Neural progenitor cell (in vitro differentiated cells): ENCODE data around the gene DDX56. TPM values are rescaled to one million over a fixed set of nuclear protein-coding genes. Genes with fewer than 3 reads are reported as not detected.

Source experiments
- DNase-seq: peaks from one replicate; pipeline ENCODE4 v3.0.0-alpha.2; 2016; ENCODE audit warnings: low spot score
- H2AFZ ChIP-seq: fragments of 200-600 bp; sonication (generic); replicated peaks from 2 replicates; pipeline ENCODE4 v1.6.1; 2016; ENCODE audit warnings: antibody characterized with exemption
- H3F3A ChIP-seq: fragments of 200-600 bp; sonication (generic); 2 replicates; pipeline ENCODE4 v1.6.1; 2016; ENCODE audit warnings: antibody characterized with exemption, low read depth
- H3K27ac ChIP-seq: fragments of 200-600 bp; sonication (generic); 2 replicates; pipeline ENCODE4 v1.5.1; 2016; ENCODE audit warnings: mild to moderate bottlenecking
- H3K27me3 ChIP-seq: fragments of 200-600 bp; sonication (generic); 2 replicates; pipeline ENCODE4 v1.6.1; 2016; ENCODE audit warnings: mild to moderate bottlenecking, moderate library complexity
- H3K36me3 ChIP-seq: fragments of 200-600 bp; sonication (generic); 2 replicates; pipeline ENCODE4 v1.5.1; 2016
- H3K4me1 ChIP-seq: fragments of 200-600 bp; sonication (generic); 2 replicates; pipeline ENCODE4 v1.6.1; 2016; ENCODE audit warnings: mixed run types
- H3K4me2 ChIP-seq: fragments of 200-600 bp; sonication (generic); 2 replicates; pipeline ENCODE4 v1.6.1; 2016
- H3K4me3 ChIP-seq: fragments of 200-600 bp; sonication (generic); 2 replicates; pipeline ENCODE4 v1.5.1; 2016
- H3K79me2 ChIP-seq: fragments of 200-600 bp; sonication (generic); 2 replicates; pipeline ENCODE4 v1.6.1; 2016; ENCODE audit warnings: low read depth
- H3K9ac ChIP-seq: fragments of 200-600 bp; sonication (generic); 2 replicates; pipeline ENCODE4 v1.6.1; 2016
- H3K9me3 ChIP-seq: fragments of 200-600 bp; sonication (generic); 2 replicates; pipeline ENCODE4 v1.5.1; 2016; ENCODE audit warnings: low read depth
- H4K20me1 ChIP-seq: fragments of 200-600 bp; sonication (generic); 2 replicates; pipeline ENCODE4 v1.6.1; 2016; ENCODE audit warnings: low read depth
- H3K27ac Mint-ChIP-seq: 3 replicates; pipeline ENCODE4 v1.8.0; 2021; ENCODE audit warnings: mixed read lengths
- H3K27me3 Mint-ChIP-seq: 2 replicates; pipeline ENCODE4 v1.8.0; 2022; ENCODE audit warnings: low read depth, mild to moderate bottlenecking, inconsistent platforms, moderate library complexity, mixed read lengths; ENCODE audit not compliant: insufficient read depth
- H3K36me3 Mint-ChIP-seq: 3 replicates; pipeline ENCODE4 v1.8.0; 2021; ENCODE audit warnings: mixed read lengths
- H3K4me1 Mint-ChIP-seq: 3 replicates; pipeline ENCODE4 v1.8.0; 2021; ENCODE audit warnings: mixed read lengths
- H3K4me3 Mint-ChIP-seq: 3 replicates; pipeline ENCODE4 v1.8.0; 2021; ENCODE audit warnings: mild to moderate bottlenecking, moderate library complexity, mixed read lengths
- H3K9me3 Mint-ChIP-seq: 3 replicates; pipeline ENCODE4 v1.8.0; 2020; ENCODE audit warnings: mixed read lengths
- EZH2 ChIP-seq: fragments of 200-600 bp; sonication (generic); IDR thresholded peaks from 2 replicates; pipeline ENCODE4 v1.6.1; 2017; ENCODE audit warnings: antibody characterized with exemption, mild to moderate bottlenecking, moderate library complexity
- EZH2phosphoT487 ChIP-seq: fragments of 200-600 bp; sonication (generic); IDR thresholded peaks from 2 replicates; pipeline ENCODE4 v1.6.1; 2017; ENCODE audit warnings: antibody characterized with exemption
- total RNA-seq: library from RNA; depleted of rRNA; stranded (reverse); fragments of >200 nt; gene quantifications from 2 replicates; pipeline ENCODE4 v1.2.3, GENCODE V29; 2015; ENCODE audit warnings: low replicate concordance
- TF ChIP-seq, protein P1 (sequence below): fragments of 200-600 bp; sonication (generic); IDR thresholded peaks from 2 replicates; pipeline ENCODE4 v1.5.1; 2017; ENCODE audit warnings: antibody characterized with exemption, mild to moderate bottlenecking

Gene DDX56
- total RNA-seq, 1 donor from 2014 or later = 67.5 TPM

DNA sequence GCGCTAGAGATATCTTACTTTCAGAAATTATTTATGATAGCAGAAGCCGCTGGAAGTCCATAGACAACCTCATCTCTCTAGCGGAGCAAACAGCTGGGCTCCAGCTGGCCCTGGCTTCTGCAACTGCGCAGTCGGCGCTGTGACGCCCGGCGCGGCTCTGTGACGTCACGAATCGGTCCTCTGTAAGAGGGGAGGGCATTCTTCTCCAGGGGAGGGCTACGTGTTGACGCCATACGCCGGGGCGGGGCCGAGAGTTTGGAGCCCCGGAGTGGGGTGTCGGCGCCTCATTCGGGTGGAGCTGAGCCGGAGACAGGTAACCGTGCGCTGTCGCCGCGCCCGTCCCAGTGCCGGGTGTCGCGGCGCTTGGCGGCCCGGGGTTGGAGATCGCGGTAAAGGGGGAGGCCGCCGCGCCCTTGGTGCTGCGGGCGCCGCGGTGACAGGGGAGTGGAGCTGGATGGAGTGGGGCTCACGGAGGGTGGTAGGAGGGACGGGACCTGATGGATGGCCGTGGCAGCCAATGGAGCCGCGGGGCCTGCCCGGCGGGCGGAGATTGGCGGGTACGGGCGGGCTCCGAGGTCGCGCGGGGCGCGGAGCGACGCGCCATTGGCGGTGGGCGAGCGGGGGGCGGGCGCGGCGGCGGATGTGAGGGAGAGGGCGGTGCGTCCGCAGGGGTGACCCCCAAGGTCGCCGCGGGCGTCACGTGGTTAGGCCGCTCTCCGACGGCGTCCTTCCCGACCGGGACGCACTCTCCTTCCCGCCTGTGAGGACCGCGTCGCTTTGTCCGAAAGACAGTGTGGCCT lies 32.8 kb upstream of the DDX56 start, which contains the start of gene OGDH:
OGDH (plus strand) TSS at position 287 of the 800 bp plus-strand sequence. CDS start 17,717 bp downstream, outside the sequence.
- Mint-ChIP-seq H3K27ac (peak within 1 kb of the TSS; percentile 88), H3K4me1 (peaks cover 17% of the 10 kb centered on the region), H3K4me3 (peak within 1 kb of the TSS; percentile 96), H3K9me3 (peaks cover 3% of the 10 kb centered on the region), H3K36me3 (peaks cover 10% of the 10 kb centered on the region), H3K27me3 (peaks cover 11% of the 10 kb centered on the region)
- Histone ChIP-seq H3K4me2 (peak within 1 kb of the TSS; percentile 98), H3K27me3 (no peaks in the 10 kb centered on the region), H3K27ac (peak within 1 kb of the TSS; percentile 83), H2AFZ (peak within 1 kb of the TSS; percentile 84), H4K20me1 (no peaks in the 10 kb centered on the region), H3K79me2 (peaks cover 46% of the 10 kb centered on the region), H3F3A (peaks cover 14% of the 10 kb centered on the region), H3K4me1 (peaks cover 4% of the 10 kb centered on the region), H3K9ac (peak within 1 kb of the TSS; percentile 74), H3K36me3 (no peaks in the 10 kb centered on the region), H3K4me3 (peak within 1 kb of the TSS; percentile 81), H3K9me3 (no peaks in the 10 kb centered on the region)
- TF ChIP-seq, protein P1, sequence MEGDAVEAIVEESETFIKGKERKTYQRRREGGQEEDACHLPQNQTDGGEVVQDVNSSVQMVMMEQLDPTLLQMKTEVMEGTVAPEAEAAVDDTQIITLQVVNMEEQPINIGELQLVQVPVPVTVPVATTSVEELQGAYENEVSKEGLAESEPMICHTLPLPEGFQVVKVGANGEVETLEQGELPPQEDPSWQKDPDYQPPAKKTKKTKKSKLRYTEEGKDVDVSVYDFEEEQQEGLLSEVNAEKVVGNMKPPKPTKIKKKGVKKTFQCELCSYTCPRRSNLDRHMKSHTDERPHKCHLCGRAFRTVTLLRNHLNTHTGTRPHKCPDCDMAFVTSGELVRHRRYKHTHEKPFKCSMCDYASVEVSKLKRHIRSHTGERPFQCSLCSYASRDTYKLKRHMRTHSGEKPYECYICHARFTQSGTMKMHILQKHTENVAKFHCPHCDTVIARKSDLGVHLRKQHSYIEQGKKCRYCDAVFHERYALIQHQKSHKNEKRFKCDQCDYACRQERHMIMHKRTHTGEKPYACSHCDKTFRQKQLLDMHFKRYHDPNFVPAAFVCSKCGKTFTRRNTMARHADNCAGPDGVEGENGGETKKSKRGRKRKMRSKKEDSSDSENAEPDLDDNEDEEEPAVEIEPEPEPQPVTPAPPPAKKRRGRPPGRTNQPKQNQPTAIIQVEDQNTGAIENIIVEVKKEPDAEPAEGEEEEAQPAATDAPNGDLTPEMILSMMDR = no peak
- TF ChIP-seq EZH2 (no peak), EZH2phosphoT487 (no peak)
- peak; percentile 100 for DNase-seq

DNA sequence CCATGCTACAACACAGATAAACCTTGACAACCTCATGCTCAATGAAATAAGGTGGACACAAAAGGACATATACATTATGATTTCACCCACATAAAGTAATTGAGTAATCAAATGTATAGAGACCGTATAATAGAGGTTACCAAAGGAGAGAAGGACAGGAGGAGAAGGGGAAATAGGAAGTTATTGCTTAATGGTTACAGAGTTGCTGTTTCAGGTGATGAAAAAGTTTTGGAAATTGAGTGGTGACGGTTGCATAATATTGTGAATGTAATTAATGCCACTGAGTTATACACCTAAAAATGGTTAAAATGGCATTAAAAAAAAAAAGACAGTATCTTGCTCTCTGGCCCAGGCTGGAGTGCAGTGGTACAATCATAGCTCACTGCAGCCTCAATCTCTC lies 31.2 kb upstream of the DDX56 start:
- DNase-seq = no peak
- no peak overlapping the region for H3K9ac ChIP-seq
- peaks cover 15% of the 10 kb centered on the region for H3K27me3 Mint-ChIP-seq
- no peaks in the 10 kb centered on the region for H3K9me3 ChIP-seq
- peaks cover 3% of the 10 kb centered on the region for H3K9me3 Mint-ChIP-seq
- H3K4me2 ChIP-seq = no peak overlapping the region
- no peak overlapping the region for H3K27ac ChIP-seq
- peak overlapping the region; percentile 71 for H3K4me3 Mint-ChIP-seq
- H3K4me1 Mint-ChIP-seq = peaks cover 17% of the 10 kb centered on the region
- H3K79me2 ChIP-seq = peaks cover 30% of the 10 kb centered on the region
- H3K4me3 ChIP-seq = no peak overlapping the region
- H3K36me3 ChIP-seq = no peaks in the 10 kb centered on the region
- H2AFZ ChIP-seq = no peak overlapping the region
- peaks cover 4% of the 10 kb centered on the region for H3K4me1 ChIP-seq
- TF ChIP-seq, protein P1 = no peak
- TF ChIP-seq EZH2 = no peak
- no peak for TF ChIP-seq EZH2phosphoT487
- peaks cover 14% of the 10 kb centered on the region for H3F3A ChIP-seq
- H3K27me3 ChIP-seq = no peaks in the 10 kb centered on the region
- H4K20me1 ChIP-seq = no peaks in the 10 kb centered on the region
- no peak overlapping the region for H3K27ac Mint-ChIP-seq
- peaks cover 10% of the 10 kb centered on the region for H3K36me3 Mint-ChIP-seq

DNA sequence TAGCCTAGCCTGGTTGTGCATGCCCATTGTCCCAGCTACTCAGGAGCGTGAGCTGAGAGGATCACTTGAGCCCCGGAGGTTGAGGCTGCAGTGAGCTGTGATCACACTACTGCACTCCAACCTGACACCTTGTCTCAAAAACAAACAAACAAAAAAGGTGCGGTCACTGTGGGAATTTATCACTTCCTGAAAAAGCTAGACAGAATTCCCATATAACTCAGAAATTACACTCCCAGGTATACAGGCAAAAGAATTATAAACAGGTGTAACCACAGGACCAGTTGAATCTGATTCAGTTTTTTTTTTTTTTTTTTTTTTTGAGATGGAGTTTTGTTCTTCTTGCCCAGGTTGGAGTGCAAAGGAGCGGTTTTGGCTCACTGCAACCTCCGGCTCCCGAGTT lies 29.5 kb upstream of the DDX56 start:
- H3K9ac ChIP-seq = no peak overlapping the region
- no peak overlapping the region for H3K4me2 ChIP-seq
- no peak overlapping the region for H3K27ac Mint-ChIP-seq
- H3K36me3 Mint-ChIP-seq = peaks cover 3% of the 10 kb centered on the region
- H4K20me1 ChIP-seq = no peaks in the 10 kb centered on the region
- H3K36me3 ChIP-seq = no peaks in the 10 kb centered on the region
- H3K4me1 Mint-ChIP-seq = peaks cover 10% of the 10 kb centered on the region
- no peaks in the 10 kb centered on the region for H3K27me3 ChIP-seq
- no peak overlapping the region for H3K4me3 ChIP-seq
- TF ChIP-seq, protein P1 = no peak
- TF ChIP-seq EZH2phosphoT487 = no peak
- TF ChIP-seq EZH2 = no peak
- no peak overlapping the region for H3K27ac ChIP-seq
- no peak overlapping the region for H2AFZ ChIP-seq
- H3K4me3 Mint-ChIP-seq = no peak overlapping the region
- peaks cover 4% of the 10 kb centered on the region for H3K4me1 ChIP-seq
- H3K9me3 ChIP-seq = no peaks in the 10 kb centered on the region
- peaks cover 14% of the 10 kb centered on the region for H3F3A ChIP-seq
- DNase-seq = no peak
- peaks cover 17% of the 10 kb centered on the region for H3K27me3 Mint-ChIP-seq
- no peaks in the 10 kb centered on the region for H3K9me3 Mint-ChIP-seq
- peaks cover 13% of the 10 kb centered on the region for H3K79me2 ChIP-seq
